ACHN (cell line): ENCODE measurements around the gene KIAA1671.
"Not testable (repeated sequence)": the region's sequence is repeated elsewhere in the genome, so short reads cannot be mapped to it uniquely, and the experiment has no call there.

ENCODE experiments used
- DNase-seq: peaks from one replicate; pipeline ENCODE4 v3.0.0-alpha.2; 2015
- in situ Hi-C: cut with HindIII; loops from 2 replicates; pipeline ENCODE4 v1.10.0; 2017; ENCODE audit warnings: low sequenced_read_pairs, low pct_ligation_motif_present, low pct_unique_long_range_greater_than_20kb

KIAA1671 gene

GRCh38 chr22:25186140-25186539 is 233.6 kb downstream of the KIAA1671 start:
- in situ Hi-C loops, result no loop called here
- DNase-seq, result no peak

- in situ Hi-C loops, result no loop called here
- DNase-seq, result no peak
Observed at GRCh38 chr22:25187469-25187868, 235.0 kb downstream of the KIAA1671 start.

DNA sequence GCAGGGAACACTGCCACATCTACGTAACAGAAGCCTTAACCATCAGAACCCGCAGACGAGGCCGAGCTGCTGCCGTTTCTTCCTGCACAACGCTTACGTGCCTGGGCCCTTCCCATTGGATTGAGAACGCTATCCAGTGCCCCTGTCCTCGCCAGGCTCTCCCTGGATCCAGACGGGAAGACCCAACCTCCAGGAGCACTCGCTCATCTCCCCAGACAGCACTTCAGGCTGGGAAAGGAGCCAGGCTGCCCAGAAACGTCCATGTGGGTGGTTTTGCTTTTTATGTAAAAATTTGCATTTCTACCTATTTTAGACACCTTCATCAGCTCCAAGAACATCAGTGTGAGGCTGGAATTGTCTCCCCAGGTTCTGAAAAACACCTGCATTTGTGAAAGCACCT is 239.9 kb downstream of the KIAA1671 start:
- in situ Hi-C loops, result no loop called here
- DNase-seq, result no peak

DNA sequence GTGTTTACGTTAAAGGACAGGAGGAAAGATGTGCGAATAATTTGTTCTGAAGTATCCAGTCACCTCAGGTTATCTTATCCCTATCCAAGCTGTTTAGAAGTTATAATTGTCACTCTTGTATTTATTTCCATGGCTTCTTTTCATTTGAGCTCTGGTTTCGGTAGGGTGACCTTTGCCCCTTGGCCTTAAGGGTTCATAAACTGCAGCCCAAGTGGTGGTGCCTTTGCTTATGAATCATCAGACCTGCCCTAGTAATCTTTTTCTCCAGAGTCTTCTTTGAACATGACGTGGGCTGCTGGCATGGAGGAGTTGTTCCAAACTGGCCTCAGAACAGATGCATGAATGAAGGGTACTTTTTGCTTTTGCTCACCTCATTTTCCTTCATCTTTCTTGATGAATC is 240.6 kb downstream of the KIAA1671 start:
- in situ Hi-C loops, result no loop called here

DNA sequence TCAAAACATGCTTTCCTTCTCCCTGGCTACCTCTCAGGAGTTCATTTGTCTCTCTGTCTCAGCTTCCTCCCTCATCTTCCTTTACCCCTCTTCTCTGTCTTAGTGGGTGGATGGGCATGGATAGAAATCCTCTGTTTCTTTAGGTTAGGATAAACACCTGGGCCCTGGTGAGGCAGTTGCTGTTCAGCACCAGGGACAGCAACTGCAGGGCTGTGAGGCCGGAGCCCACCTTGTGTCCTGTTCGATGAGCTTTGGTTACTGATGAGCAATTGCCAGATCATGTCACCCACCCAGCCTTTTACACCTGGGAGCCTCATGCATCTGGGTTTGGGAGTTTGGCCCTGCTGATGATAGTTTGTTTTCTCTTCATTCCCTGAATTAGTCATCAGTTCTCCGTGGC is 241.0 kb downstream of the KIAA1671 start:
- in situ Hi-C loops, result no loop called here

More for the DNA sequence above, 240.6 kb downstream of the KIAA1671 start:
- no peak for DNase-seq

DNA sequence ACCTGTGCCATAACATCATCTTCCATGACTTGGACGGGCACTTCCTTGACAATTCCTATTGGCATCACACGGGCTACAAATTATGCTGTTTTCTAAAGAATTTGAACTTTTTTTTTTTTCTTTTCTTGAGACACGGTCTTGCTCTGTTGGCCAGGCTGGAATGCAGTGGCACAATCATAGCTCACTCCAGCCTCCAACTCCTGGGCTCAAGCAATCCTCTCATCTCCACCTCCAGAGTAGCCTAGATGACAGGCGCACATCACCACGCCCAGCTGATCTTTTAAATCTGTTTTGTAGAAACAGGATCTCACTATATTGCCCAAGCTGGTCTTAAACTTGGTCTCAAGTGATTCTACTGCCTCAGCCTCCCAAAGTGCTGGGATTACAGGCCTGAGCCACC is 243.8 kb downstream of the KIAA1671 start:
- in situ Hi-C loops, result no loop called here
- no peak for DNase-seq

More for the DNA sequence above, 241.0 kb downstream of the KIAA1671 start:
- peak; percentile 12 for DNase-seq

- in situ Hi-C loops, result no loop called here
- DNase-seq, result no peak
Observed at GRCh38 chr22:25197340-25197739, 244.8 kb downstream of the KIAA1671 start.

GRCh38 chr22:25199731-25200520 is 247.4 kb downstream of the KIAA1671 start, which contains the start of gene CRYBB3:
Gene CRYBB3 (plus strand): TSS chr22:25199858. CDS start chr22:25201397, 1,539 bp downstream.
- no peak for DNase-seq
- in situ Hi-C loops, result no loop called here

DNA sequence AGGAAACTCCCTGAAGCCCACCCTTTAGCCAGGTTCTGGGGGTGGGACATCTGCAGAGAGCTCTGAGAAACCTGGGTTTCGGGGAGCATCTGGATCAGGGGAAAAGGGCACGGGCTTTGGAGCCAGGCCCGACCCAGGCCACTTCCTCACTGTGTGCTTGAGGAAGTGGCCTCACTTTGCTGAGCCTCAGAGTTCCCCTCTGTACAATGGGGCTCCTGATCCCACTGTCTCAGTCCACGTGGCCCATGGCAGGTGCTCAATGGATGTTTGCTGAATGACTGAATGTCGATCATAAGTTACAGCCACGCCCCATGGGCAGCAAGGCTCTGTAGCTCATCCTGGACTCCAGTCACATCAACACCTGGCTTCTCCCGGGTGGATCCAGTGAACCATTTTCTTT is 248.5 kb downstream of the KIAA1671 start:
- DNase-seq, result no peak
- in situ Hi-C loops, result no loop called here

DNA sequence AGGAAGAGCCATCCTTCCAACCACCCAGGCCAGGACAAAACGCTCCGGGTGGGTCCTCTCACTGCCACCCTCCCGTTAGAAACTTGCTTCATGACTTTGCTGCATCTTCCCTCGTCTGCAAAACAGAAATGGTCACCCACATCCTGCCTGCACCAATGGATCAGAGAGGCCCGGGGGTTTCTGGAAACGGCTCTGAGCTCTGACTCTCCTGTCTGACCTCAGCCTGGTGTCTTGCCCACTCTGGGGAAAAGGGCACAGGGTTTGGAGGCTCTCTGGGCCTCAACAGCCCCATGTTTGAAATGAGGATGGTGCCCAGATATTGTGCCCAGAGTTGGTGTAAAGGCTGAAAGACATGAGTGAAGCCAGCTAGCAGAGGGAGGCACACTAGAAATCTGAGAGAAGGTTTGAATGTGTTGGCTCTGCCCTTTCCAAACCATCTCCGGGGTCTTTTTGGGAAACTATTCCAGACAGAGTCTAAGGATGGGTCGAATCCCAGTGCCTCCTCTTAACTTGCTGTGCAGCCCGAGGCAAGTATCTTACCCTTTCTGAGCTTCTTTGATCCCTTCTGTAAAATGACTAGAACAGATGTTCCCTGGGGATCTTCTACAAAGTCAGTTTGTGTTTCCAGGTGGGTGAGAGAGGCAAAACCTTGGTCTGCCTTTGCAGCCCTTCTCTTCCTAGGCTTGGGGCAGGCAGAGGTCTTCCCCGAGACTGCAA is 249.2 kb downstream of the KIAA1671 start:
- DNase-seq, result no peak
- in situ Hi-C loops, result no loop called here

DNA sequence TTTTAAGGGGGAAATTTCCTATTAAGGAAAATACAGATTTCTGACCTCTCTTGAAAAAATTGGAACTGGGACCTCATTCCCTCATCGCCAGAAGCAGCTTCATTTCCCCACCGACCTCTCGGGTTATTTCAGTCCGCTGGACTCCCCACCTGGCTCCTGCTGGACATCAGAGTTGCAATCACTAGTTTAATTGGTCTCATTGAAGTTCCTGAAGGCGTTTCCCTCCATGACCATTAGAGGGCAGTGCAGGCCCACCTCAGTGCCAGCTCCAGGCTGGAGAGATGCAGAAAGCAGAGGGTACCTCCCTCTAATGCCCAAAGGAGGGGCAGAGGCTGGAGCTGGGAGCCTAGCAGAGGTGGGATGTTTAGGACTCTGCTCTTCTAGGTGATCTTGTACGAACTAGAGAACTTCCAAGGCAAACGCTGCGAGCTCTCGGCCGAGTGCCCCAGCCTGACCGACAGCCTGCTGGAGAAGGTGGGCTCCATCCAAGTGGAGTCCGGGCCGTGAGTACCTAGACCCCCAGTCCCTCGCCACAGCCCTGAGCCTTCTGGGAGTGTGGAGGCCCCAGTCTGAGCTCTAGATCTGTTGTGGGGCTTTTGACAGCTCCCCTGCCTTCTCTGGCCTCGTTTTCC is 249.9 kb downstream of the KIAA1671 start:
- peak; percentile 54 for DNase-seq
- in situ Hi-C loops, result no loop called here

- no peak for DNase-seq
- in situ Hi-C loops, result no loop called here
Observed at GRCh38 chr22:25203082-25203481, 250.6 kb downstream of the KIAA1671 start.

DNA sequence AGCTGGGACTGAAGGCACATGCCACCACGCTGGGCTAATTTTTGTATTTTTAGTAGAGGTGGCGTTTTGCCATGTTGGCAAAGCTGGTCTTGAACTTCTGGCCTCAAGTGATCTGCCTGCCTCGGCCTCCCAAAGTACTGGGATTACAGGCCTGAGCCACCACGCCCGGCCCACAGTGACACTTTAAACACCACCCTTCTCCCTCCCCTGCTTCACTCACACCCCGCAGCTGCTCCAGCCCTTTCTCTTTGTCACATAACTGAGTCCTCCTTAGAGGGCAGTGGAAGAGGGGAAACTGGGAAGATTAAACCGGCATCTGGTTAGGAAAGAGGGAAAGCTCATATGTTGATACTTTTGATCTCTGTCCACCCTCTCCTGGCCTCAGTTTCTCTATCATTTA is 252.0 kb downstream of the KIAA1671 start:
- DNase-seq, in situ Hi-C loops: not testable (repeated sequence)

- no peak for DNase-seq
- in situ Hi-C loops, result no loop called here
Observed at GRCh38 chr22:25205847-25206246, 253.3 kb downstream of the KIAA1671 start.

GRCh38 chr22:25206998-25207397 is 254.5 kb downstream of the KIAA1671 start:
- in situ Hi-C loops, result no loop called here
- no peak for DNase-seq

DNA sequence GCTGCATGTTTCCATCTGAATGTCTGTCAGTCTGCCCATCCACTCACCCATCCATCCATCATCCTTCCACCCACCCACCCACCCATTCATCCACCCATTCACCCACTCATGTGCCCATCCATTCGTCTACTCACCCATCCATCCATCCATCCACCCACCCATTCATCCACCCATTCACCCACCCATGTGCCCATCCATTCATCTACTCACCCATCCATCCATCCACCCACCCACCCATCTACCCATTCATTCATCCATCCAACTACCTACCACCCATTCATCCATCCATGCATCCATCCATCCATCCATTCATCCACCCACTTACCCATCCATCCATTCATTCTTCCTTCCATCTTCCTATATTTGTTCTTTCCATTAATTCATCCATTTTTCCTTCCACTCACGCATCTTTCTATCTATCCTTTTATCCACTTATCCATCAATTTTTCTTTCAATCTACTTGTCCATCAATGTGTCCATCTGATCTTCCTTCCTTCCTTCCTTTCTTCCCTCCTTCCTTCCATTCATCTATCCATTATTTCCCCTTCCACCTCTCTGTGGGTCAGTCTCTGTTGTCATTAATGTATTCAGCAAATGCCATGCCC is 255.1 kb downstream of the KIAA1671 start:
- DNase-seq, result no peak
- in situ Hi-C loops, result no loop called here

GRCh38 chr22:25208328-25208727 is 255.8 kb downstream of the KIAA1671 start:
- in situ Hi-C loops, result no loop called here
- no peak for DNase-seq

DNA sequence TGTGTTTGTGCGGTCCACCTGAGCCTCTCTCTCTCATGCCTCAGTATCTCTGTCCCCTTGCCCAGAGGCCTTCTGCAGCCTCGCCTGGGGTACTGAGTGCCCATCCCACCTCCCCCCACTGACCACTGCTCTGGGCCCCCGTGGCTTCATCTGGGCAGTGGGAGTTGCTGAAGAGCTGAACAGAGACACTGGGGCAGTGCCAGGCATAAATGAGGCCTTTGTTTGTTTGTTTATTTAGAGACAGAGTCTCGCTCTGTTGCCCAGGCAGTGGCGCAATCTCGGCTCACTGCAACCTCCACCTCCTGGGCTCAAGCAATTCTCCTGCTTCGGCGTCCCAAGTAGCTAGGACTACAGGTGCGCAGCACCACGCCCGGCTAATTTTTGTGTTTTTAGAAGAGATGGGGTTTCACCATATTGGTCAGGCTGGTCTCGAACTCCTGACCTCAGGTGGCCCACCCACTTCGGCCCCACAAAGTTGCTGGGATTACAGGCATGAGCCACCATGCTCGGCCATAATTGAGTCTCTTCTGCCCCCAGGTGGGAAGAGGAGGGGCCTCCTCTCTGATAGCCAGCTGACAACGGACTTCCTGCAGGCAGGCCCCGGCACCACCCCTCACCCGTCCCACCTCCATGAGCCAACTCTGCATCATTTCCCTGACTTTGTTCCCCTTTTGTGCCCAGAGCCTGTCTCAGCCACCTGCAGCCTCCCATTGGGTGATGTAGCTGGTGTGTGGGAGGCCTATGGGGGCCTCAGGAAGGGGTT is 256.4 kb downstream of the KIAA1671 start:
- in situ Hi-C loops, result no loop called here
- DNase-seq, result no peak
